Activated CD4-positive, alpha-beta T cell treated with anti-CD3 and anti-CD28 coated beads for 24 hours (primary cell): ENCODE data around the gene BPIFA2.
"Not testable (repeated sequence)": the region's sequence is repeated elsewhere in the genome, so short reads cannot be mapped to it uniquely, and the experiment has no call there.

Source experiments
- DNase-seq, 2 donors: peaks; one replicate each; pipeline ENCODE4 v3.0.0-alpha.2; 2020; ENCODE audit warnings: low read depth in 2 of 2

BPIFA2 gene, protein sequence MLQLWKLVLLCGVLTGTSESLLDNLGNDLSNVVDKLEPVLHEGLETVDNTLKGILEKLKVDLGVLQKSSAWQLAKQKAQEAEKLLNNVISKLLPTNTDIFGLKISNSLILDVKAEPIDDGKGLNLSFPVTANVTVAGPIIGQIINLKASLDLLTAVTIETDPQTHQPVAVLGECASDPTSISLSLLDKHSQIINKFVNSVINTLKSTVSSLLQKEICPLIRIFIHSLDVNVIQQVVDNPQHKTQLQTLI

DNA sequence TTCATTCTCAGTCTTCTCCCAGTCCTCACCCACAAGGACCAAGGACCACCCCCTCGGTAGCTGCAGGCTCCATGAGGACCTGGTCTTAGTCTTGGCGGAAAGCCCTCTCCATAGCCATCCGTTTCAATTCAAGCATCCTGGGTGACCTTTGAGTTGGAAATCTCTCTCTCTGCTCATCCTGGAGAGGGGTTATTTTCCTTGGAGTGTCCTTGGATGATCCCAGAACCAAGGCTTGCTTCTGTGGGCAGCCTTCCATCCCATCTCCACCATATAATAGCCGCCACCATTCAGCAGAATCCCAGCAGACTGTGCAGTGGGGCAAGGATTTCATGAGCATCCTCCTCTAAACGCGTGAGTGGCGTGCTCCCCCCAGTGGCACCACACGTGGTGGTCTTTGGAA, at the start of gene BPIFA2:
BPIFA2 (plus strand) TSS at position 301 of the 400 bp plus-strand sequence. CDS start 987 bp downstream, outside the sequence.
- no peak for DNase-seq

DNA sequence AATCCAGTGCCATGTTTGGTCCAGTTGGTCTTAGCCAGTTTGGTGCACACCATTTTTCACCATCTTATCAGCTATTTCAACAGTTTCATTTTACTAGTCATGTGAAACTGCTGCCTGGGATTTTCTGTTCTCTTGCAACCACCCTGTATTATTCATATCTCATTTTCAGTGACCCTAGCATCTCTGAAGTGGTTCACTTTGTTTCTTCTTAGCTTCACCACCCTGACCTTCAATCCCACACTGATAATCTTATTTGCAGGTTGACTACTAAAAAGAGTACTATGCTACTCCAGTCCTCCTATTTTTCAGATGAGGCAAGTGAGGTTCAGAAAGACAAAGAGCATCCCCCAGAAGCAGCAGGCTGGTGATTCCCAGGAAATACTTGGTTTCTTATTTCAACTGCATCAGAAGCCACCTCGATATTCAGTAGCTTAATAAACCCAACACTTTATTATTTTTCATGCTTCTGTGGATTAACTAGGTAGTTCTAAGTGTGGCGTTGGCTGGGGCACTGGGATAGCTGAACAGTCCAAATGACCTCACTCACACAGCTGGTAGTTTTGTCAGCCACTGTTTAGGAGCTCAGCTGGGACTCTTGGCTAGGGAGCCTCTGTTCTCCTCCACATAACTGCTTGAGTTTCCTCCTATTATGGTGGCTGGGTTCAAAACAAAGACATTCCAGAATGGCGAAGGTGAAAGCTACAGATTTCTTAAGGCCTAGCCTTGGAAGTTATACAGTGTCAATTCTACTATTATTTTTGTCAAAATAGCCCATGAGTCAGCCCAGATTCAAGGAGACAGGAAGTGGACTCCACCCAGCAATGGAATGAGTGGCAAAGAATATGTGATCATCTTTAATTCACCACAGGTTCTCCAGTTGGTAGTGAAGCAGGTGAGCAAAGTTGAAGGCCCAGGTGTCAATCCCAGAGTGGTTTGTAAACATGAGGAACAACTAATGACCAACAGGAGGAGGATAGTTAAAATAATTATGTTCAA, 47.9 kb upstream of the BPIFA2 start:
- DNase-seq, result no peak

DNA sequence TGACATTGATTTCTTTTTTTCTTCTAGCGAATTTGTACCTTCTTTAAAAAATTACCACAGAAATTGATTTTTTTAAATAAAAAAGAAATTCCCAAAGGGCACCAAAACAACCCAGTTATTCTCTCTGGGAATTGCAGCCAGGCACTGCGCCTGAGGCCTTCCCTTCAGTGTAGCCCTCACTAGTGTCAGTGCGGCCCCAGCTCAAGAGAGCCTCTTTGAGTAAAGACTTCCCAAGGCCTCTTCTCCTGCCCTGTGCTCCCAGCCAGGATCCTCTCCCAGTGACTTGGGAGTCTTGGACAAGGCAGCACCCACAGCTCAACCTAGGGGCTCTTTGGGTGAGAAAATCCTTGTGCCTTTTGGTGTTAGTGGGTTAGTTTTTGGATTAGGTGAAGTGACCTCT, 47.0 kb upstream of the BPIFA2 start:
- no peak for DNase-seq

DNA sequence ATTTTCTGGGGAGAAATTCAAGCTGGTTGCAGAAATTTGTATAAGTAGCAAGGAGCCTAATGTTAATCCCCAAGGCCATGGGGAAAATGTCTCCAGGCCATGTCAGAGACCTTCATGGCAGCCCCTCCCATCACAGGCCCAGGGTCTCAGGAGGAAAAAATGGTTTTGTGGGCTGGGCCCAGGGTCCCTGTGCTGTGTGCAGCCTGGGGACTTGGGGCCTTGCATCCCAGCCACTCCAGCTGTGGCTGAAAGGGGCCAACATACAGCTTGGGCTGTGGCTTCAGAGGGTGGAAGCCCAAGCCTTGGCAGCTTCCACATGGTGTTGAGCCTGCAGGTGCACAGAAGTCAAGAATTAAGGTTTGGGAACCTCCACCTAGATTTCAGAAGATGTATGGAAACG, 45.7 kb upstream of the BPIFA2 start:
- not testable (repeated sequence) for DNase-seq

DNA sequence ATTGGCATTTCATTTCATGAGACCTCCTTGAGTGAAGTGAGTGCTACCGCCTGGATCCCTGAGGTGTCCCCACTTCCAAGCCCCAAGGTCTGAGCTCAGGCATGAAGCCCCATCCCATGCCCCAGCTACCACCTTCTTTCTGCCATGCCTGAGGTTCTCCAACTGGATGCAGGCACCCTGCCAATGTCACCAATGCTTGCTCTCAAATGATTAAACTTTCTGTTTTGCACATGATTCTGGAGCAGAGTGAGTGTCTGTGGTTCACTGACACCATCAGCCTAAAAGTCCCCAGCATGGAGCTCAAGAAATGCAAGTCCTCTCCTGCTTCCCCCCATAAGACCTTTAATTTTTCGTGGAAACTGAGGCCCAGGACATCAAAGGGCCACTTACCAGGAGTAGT, 43.7 kb upstream of the BPIFA2 start:
- no peak for DNase-seq

DNA sequence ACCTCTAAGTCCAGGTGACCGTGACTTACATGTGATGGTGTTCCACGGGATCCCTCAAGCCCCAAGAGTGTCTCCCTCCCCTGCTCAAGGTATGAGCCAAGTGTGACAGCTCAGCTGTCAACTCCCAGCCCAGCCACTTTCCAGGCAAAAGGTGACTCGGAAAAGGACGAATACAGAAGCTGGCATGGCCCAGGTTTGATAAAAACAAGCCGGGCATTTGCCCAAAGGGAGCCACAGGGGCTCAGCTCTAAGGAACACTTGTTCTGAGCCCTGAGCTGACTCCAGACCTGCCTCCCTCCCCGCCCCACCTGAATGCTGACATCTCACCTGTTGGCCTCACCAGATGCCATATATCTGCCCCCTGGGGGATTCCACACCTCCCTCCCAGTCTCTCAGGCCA, 43.0 kb upstream of the BPIFA2 start:
- DNase-seq, result no peak

DNA sequence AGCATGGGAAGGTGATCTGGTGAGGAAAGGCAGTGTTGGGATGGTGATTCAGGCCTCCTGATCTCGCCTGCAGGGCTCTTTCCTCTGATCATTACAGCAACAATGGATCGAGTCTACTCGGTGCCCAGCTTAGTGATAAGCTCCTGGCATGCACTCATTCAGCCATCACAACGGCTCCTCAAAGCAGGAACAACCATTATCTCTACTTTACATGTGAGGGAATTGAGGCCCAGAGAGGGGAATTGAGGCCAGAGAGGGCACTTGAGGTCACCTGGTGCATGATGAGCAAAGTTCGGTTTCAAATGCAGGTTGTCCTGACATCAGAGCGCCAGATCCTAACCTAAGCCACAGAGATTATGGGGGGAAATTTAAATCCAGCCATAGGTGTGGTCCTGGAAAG, 42.0 kb upstream of the BPIFA2 start:
- DNase-seq, result no peak

DNA sequence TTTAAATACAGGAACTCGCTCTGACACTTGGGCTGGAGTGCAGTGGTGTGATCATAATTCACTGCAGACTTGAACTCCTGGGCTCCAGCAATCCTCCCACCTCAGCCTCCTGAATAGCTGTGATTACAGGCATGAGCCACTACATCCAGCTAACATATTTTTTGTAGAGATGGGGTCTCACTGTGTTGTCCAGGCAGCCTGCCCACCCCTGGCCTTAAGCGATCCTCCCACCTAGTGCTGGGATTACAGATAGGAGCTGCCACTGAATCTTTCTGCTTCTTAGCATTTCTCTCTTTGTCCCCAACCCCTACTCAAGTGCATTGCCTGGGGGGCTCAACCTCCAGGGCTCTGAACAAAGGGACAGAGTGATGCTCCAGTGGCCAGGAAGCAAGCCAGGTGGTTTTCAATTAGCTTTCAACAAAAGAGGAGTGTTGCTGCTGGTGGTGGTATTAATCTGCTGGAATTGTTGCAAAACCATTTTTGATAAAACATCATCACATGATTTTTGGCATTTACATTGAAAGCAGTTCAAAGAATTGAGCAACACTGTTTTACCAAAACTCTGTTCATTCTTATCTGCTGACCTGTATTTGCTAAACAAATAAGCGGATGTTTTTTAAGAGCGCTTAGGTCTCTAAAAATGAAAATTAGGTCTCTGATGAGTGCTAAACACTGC, 40.4 kb upstream of the BPIFA2 start:
- DNase-seq, result no peak

DNA sequence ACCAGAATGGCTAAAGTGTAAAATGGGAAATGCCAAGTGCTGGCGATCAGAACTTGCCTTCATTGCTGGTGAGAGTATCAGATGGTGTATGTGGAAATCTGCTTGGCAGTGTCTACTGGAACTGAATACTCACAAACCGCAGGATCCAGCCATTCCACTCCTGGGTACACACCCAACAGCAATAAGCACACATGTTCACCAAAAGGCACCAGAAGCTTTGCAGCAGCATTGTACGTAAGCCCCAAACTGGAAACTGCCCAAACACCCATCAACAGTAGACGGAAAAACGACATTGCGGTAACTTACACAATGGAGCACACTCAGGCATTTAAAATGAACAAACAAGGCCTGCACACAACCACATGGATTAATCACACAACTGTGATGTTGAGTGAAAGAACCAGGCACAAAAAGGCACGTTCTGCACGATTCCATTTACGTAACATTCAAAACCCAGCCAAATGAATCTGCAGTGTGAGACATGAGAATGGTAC, 37.3 kb upstream of the BPIFA2 start:
- DNase-seq, result no peak

DNA sequence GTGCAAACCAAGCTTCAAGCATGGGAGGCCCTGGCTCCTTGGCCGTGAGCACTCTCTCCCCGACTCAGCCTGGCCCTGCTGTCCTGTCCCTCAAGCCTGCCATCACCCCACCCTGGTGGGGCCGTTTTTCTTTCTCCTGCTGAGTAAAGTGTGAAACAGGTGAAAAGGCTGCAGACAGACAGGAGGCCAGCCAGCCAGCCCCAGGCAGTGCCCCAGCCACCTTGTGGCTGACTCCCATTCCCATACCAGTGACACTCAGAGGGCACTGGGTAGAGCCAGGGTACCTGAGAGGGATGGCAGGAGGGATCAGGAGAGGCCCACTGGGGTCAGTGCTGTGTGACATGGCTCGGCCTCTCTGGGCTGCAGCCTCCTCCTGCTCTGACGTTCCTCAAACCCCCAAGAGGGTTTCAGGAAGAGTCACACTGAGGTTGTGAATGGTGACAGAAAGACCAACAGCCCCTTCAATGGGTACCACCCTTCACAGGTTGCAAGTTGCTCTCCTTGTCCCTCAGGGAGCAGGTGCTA, 35.9 kb upstream of the BPIFA2 start:
- DNase-seq, result no peak

DNA sequence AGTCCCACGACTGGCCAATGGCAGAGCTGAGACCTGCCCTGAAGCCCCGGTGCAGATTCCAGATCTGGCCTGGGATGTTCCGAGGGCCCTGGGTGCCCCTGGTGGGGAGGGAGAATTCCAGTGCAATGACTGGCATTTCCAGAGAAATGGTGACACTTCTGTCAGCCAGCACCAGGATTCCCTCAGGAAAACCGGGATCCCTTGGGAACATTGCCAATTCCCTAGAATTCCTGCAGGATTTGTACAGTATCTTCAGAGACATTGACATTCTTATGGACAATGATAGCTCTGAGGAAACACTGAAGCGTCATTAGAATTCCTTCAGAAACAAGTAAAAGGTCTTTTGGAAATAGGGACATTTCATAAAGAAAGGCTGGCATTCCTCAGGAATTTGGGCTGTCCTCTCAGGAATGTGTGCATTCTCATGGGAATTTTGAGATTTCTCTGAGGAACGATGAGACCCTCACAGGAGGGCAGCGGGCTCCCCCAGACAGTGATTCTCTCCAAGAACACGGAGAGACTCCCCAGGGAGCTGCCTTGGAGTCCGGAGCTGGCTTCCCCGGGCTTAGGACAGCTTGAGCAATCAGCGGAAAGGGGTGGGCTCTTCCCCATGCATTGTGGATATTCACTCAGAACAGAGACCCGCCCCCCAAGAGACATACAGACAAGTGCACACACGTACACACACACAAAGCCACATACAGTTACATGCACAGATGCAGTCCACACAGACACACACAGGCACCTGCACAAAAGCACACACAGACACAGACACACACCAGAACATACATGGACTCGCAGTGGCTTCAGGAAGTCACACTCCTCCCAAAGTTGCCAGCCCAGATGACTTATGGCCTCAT, 35.2 kb upstream of the BPIFA2 start:
- DNase-seq, result no peak

DNA sequence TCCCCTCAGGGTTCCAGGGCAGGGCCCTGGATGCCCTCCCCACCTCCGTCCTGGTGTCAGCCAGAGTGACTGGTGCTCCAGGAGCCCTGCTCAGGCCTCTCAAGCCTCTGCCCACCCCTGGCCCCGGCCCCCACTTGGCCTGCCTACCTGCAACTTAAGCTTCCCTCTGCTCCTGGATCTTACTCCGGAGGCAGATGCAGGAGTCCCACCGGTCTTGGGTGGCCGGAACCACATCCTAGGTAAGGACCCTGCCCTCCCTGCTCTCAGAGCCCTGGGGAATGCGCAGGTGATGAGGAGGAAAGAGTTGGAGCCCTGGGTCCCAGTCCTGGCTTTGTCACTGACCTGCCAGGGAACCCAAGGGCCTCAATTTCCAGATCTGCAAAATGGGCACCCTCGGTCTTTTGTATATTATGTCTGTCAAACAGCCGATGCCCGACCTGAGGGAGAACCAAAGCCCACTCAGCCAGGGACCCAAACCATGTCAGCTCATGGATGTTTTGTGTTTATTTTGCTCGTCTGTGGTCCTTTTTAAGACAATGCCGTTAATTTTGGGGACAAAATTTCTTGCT, 34.5 kb upstream of the BPIFA2 start:
- no peak for DNase-seq

DNA sequence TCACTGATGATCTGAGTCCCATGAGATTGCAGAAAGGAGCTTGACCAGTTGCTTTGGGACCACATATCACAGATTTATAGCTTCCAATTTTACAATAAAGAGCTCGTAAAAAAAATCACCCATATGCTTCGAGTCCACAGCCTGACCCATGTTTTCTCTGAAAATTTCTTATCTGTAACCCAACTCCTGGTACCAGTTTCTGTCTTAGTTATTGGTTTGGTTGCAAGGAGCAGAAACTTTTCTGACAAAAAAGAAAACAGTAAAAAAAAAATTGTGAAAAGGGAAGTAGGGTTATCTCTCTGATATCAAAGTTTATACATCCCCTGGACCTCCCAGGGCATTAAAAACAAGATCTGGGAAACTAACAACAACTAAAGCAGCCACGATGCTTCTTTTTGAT, 30.8 kb upstream of the BPIFA2 start:
- no peak for DNase-seq

DNA sequence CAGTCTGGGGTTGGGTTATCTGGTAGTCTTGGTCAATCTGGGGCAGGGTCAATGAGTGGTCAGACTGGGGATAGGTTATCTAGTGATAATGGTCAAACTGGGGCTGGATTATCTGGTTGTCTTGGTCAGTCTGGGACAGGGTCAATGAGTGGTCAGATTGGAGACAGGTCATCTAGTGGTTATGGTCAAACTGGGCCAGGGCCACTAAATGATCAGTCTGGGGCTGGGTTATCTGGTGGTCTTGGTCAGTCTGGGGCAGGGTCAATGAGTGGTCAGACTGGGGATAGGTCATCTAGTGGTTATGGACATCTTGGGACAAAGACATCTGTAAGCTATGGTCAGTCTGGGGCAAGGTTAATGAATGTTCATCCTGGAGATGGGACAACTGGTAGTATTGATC, 28.5 kb upstream of the BPIFA2 start:
- DNase-seq, result no peak

DNA sequence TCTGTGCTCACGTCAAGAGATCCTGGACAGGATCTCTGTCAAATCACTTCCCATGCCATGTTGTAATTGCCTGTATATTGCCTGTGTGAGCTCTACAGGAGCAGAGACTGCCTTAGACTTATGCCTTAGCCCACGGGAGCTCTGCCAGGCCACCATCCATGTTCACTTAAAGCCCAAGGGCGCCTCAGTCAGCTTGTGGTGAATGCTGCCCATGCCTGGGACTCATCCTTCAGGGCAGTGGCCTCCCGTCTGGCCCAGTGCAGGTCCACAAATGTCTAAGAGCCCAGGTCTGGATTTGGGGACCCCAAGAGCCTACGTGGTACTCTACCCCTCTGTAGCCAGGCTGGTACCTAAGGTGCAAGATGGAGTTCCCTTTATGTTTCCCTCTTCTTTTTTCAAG, 22.4 kb upstream of the BPIFA2 start:
- no peak for DNase-seq

DNA sequence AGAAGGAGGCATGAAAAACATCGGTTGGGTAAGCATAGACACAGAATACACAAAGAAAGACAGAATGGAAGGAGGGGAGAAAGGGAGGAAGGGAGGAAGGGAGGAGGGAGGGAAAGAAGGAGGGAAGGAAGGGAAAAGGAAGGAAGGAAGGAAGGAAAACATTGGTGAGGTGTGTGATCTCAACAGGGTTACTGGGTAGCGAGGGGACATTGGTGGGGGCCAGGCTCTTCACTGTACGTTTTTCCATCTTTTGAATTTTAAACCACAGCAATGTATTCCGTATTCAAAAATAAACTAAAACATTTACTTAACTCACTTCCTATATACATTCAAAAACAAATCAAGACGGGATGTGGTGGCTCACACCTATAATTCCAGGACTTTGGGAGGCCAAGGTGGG, 20.7 kb upstream of the BPIFA2 start:
- DNase-seq, result no peak

DNA sequence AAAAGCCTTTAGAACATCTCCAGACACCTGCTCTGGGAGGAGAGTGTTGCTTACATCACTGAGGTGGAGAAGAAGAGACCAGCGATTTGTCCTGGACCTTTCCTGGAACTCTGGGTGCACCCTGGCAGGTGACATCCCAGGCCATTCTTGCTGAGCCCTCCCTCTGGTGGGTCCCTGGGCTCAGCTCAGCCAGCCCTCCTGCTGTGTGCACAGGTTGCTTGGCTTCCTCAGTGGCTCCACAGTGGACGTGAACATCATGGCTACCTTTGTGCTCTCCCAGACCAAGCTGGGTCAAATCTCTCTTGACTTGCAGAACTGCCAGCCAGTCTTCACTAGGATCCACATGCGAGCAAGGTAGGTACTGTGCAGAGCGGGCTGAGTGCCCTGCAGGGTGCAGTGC, 19.9 kb upstream of the BPIFA2 start:
- DNase-seq, result no peak

DNA sequence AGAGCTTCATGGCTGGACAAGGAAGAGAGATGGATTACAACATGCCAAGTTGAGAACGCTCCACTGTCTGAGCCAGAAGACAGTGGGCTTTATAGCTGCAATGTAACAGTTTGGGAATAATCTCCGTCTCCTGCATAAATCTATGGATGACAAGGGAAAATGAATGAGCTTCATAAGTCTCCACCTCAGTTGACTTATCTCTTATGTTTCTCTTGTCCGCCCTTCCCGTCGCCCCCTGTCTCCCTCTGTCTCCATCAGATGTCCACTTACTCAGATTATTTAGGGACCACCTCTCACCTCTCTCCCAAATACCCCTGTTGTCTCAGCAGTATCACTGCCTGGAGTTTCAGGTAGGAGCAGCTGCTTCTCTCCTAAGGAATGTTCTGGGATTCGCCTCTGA, 13.7 kb upstream of the BPIFA2 start:
- DNase-seq, result no peak

DNA sequence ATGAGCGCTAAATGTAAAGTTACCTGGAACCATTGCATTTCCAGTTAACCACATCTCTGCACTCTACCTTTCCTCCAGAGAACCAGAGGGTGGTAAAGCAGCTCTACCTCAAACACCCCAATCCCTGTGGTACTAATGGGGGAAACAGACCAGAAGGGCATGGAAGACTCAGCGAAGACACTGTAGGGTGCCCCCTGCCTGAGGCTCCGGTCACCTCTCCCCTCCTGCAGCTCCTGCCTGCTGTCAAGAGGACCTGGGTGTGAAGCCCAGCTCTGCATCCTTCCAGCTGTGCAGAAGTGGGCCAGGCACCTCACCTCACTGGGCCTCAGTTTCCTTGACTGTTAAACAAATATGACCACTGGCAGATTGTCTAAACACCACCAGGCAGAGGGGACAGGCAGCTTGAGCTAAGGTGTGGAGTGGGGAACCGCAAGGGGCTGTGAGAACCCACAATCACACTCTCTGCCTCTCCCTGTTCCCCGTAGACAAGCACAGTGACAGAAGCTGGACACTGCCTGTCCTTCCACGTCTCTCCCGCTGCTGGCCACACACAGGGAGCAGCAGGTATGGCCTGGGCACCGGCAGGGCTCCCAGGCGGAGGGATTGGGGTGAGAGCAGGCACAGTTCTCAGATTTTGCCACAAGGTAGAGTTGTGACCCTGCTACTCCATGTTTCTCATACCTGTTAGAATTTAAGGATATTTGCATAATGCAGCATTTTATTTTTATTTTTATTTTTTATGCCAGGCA, 9.1 kb upstream of the BPIFA2 start:
- DNase-seq, result no peak

DNA sequence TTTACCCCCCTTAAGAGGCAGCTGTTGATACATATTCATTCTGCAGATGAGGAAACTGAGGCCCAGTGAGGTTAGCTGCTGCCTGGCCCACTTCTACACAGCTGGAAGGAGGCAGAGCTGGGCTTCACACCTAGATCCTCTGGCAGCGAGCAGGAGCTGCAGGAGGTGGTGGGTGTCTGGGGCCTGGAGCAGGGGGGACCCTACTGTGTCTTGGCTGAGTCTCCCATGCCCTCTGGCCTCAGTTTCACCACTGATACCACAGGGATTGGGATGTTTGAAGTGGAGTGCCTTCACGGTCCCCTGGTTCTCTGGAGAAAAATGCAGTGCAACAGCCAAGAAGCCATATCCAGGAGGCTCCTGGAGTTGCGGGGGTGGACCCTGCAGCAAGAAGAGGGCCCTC, 8.2 kb upstream of the BPIFA2 start:
- DNase-seq, result no peak
